K562 treated with DMSO at 1 percent for 12 hours (cell line): ENCODE measurements around the gene CST5. TPM values are rescaled to one million over a fixed set of nuclear protein-coding genes. Genes with fewer than 3 reads are reported as not detected.

ENCODE experiments used
- total RNA-seq: library from RNA; unstranded; fragments of 300-600 nt; gene quantifications from 2 replicates; pipeline ENCODE4 v1.2.3, GENCODE V29; 2022; ENCODE audit not compliant: insufficient read depth

CST5 gene, protein sequence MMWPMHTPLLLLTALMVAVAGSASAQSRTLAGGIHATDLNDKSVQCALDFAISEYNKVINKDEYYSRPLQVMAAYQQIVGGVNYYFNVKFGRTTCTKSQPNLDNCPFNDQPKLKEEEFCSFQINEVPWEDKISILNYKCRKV
- not detected in 2 replicates for total RNA-seq

DNA sequence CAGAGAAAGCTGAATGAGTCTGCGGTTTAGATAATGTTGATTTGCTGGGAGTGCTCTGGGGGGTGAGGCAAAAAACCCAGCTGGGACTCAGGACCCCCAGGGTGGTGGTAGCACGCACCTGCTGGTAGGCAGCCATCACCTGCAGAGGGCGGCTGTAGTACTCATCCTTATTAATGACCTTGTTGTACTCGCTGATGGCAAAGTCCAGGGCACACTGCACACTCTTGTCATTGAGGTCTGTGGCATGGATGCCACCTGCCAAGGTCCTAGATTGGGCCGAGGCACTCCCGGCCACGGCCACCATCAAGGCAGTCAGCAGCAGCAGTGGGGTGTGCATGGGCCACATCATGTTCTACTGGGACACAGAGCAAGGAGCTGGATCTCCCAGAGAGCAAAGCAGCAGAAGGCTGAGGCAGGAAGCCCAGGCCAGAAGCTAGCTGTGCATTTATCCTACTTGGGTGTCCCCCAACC, at the start of gene CST5:
TSS of gene CST5 (minus strand) at position 421 of the 471 bp plus-strand sequence. CDS start at position 349, 72 bp downstream.

DNA sequence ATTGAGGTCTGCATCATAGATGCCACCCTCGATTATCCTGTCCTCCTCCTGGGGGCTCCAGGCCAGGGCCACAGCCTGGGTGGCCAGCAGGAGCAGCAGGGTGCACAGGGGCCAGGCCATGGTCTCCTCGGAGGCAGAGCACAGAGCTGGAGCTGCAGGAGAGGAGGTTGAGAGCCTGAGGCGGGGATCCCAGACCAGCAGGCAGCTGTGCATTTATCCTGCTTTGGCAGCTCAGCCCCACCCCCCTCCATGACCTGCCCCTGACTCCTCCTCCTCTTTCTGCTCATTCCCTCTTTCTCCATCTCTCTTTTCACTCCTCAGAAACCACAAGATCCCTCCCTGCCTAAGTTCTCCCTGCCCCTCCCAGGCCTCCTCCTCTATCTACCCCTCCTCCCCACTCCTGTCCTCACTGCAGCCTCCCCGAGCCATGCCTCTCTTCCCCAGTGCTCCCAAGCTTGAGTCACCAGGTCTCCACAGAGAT, 53.0 kb downstream of the CST5 start, which contains the start of gene CST2:
TSS of gene CST2 (minus strand) at position 189 of the 481 bp plus-strand sequence. CDS start at position 120, 69 bp downstream.

Other genes with a start within 250 kb of the CST5 start
- gene CST3, start 241.8 kb downstream of the CST5 start, total RNA-seq = 316 and 413 TPM in 2 replicates
- gene CST4, start 190.7 kb downstream of the CST5 start, total RNA-seq = not detected in 2 replicates
- gene CST1, start 128.8 kb downstream of the CST5 start, total RNA-seq = not detected in 2 replicates
- gene CST2, start 53.0 kb downstream of the CST5 start, total RNA-seq = not detected in 2 replicates
- gene GGTLC1, start 109.0 kb upstream of the CST5 start, total RNA-seq = not detected in 2 replicates